Right lobe of liver (tissue), 6 donors: Measurements from ENCODE around the gene RPTOR. TPM values are rescaled to one million over a fixed set of nuclear protein-coding genes. Genes with fewer than 3 reads are reported as not detected.

Experiments used
- ATAC-seq, 4 donors: fragments of 200-7000 bp; cut with Tn5 transposase; one replicate each; pipeline ENCODE4 v1.9.1; 2020; ENCODE audit warnings: mild to moderate bottlenecking in 4 of 4, moderate library complexity in 4 of 4
- DNase-seq, 3 donors: peaks; one replicate each; pipeline ENCODE4 v3.0.0-alpha.2; 2020
- H3K27ac ChIP-seq, 3 donors: fragments of 200-600 bp; one replicate each; pipeline ENCODE4 v1.8.0; 2022
- H3K27me3 ChIP-seq, 2 donors: fragments of 200-600 bp; one replicate each; pipeline ENCODE4 v1.8.0; 2022
- H3K36me3 ChIP-seq, 4 donors: fragments of 200-600 bp; sonication (generic) in 1 of 4; one replicate each; pipeline versions ENCODE4 v1.5.1 to v1.8.0; 2017 to 2022; ENCODE audit warnings: control low read depth in 1 of 4
- H3K4me1 ChIP-seq, 4 donors: fragments of 200-600 bp; sonication (generic) in 1 of 4; one replicate each; pipeline versions ENCODE4 v1.5.1 to v1.8.0; 2017 to 2022; ENCODE audit warnings: control low read depth in 1 of 4
- H3K4me3 ChIP-seq, 3 donors: fragments of 200-600 bp; one replicate each; pipeline ENCODE4 v1.8.0; 2022
- H3K9me3 ChIP-seq, 4 donors: fragments of 200-600 bp; sonication (generic) in 1 of 4; one replicate each; pipeline versions ENCODE4 v1.5.1 to v1.8.0; 2017 to 2022; ENCODE audit warnings: control low read depth in 1 of 4
- POLR2A ChIP-seq: fragments of 450-650 bp; IDR thresholded peaks from one replicate; pipeline ENCODE4 v1.6.1; 2017; ENCODE audit warnings: antibody characterized with exemption, mild to moderate bottlenecking
- WGBS: methylation state at CpG from one replicate; pipeline ENCODE4 v1.1.6; 2018; ENCODE audit warnings: low coverage, low lambda C conversion rate; ENCODE audit not compliant: insufficient coverage; ENCODE audit errors: missing lambda C conversion rate; 5-methylcytosine and 5-hydroxymethylcytosine counted together
- intact Hi-C, 2 donors: fragments of 100-400 bp; cut with DNase I; formaldehyde crosslinking; loops; one replicate each; pipeline versions ENCODE4 v1.11.2 to v1.14.1; 2022
- total RNA-seq, 6 experiments: library from RNA; depleted of rRNA in 2 of 6; stranded (reverse); fragments of >200 nt in 2 of 6; fragmentation: NEBNext Ultra II Directional in 3 of 6; extraction: Animal tissue kit (Norgen Biotek cat#: 25700) in 3 of 6; gene quantifications; one replicate each; pipeline versions ENCODE4 v1.1.0 to v1.2.4, GENCODE V29; 2016 to 2023
- TF ChIP-seq, protein P1 (sequence below), 4 donors: fragments of 200-600 bp in 3 of 4; fragments of 450-650 bp in 1 of 4; IDR thresholded peaks; one replicate each; pipeline versions ENCODE4 v1.5.1 to v1.8.0; 2016 to 2022; ENCODE audit warnings: antibody characterized with exemption in 4 of 4, mild to moderate bottlenecking in 2 of 4
- donor health status: DM: no; HTN: yes; CAD: no.
- donor health status: DM: no; HTN: no; CAD: no.
- donor health status: DM: no; HTN: no; CAD: no.
- donor health status: DM: no; HTN: yes; CAD: no.
- donor health status: DM: no; HTN: yes; CAD: no.

The RPTOR gene
- total RNA-seq, 6 experiments from 2014 or later = 13.1 to 24.0 (median 15.5) TPM

- DNase-seq = no peak
- Histone ChIP-seq H3K36me3 (no peaks in the 10 kb centered on the region), H3K27ac (no peak overlapping the region), H3K27me3 (no peaks in the 10 kb centered on the region), H3K4me3 (no peak overlapping the region), H3K4me1 (no peaks in the 10 kb centered on the region), H3K9me3 (no peaks in the 10 kb centered on the region)
- TF ChIP-seq, protein P1, sequence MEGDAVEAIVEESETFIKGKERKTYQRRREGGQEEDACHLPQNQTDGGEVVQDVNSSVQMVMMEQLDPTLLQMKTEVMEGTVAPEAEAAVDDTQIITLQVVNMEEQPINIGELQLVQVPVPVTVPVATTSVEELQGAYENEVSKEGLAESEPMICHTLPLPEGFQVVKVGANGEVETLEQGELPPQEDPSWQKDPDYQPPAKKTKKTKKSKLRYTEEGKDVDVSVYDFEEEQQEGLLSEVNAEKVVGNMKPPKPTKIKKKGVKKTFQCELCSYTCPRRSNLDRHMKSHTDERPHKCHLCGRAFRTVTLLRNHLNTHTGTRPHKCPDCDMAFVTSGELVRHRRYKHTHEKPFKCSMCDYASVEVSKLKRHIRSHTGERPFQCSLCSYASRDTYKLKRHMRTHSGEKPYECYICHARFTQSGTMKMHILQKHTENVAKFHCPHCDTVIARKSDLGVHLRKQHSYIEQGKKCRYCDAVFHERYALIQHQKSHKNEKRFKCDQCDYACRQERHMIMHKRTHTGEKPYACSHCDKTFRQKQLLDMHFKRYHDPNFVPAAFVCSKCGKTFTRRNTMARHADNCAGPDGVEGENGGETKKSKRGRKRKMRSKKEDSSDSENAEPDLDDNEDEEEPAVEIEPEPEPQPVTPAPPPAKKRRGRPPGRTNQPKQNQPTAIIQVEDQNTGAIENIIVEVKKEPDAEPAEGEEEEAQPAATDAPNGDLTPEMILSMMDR (IDR thresholded peaks at IDR 0.05) = no peak
- TF ChIP-seq POLR2A = no peak
- no peak for ATAC-seq
- intact Hi-C loops = no loop called here
- 91% methylated on average over 7 of the region's 8 CpGs for WGBS
Observed at GRCh38 chr17:80658821-80659220, 114.2 kb downstream of the RPTOR start.

- no peaks in the 10 kb centered on the region for H3K9me3 ChIP-seq
- WGBS = 97% methylated on average over 12 of the region's 12 CpGs
- intact Hi-C loops = no loop called here
- no peak overlapping the region for H3K27ac ChIP-seq
- DNase-seq (no peak), ATAC-seq (no peak)
- H3K36me3 ChIP-seq = no peaks in the 10 kb centered on the region
- no peaks in the 10 kb centered on the region for H3K4me1 ChIP-seq
- H3K4me3 ChIP-seq = no peak overlapping the region
- TF ChIP-seq, protein P1 (IDR thresholded peaks at IDR 0.05) = no peak
- TF ChIP-seq POLR2A = no peak
- no peaks in the 10 kb centered on the region for H3K27me3 ChIP-seq
Observed at GRCh38 chr17:80659651-80660050, 115.0 kb downstream of the RPTOR start.

DNA sequence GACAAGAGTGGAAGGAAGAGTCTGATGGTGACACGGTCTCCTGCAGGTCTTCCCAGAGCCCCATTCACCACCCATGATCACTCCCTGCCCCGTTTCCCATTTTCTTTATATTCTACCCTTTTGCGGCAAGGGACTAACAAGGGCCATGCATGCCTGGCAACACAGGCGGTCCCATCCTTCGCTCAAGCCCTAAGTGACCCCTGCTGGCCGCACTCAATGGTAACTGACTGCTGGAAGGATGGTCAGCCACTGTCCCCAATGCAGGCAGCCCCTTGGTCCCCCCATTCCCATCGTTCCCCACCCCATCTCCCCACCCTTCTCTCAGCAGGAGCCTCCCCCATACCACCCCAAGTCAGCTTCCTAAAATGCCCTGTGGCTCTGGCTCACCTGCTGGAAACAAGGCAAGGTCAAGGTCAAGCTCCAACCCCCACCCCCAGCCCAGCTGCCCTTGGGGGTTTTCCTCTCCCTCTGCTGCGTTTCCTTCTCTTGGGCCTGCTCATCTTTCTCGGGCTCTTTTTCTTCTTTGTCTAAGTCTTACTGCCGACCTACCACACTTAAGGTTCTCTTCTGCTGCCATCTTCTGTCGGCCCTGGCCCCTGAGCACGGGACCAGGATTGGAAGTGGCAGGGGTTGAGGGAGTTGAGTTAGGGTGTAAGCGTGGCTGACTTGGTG lies 116.0 kb downstream of the RPTOR start:
- intact Hi-C loops = no loop called here

GRCh38 chr17:80662557-80662956 lies 117.9 kb downstream of the RPTOR start:
- ATAC-seq (no peak), DNase-seq (no peak)
- intact Hi-C loops = no loop called here
- Histone ChIP-seq H3K36me3 (no peaks in the 10 kb centered on the region), H3K9me3 (no peaks in the 10 kb centered on the region), H3K27ac (no peak overlapping the region), H3K4me1 (peaks cover 0 to 6% (median 0%) of the 10 kb centered on the region in 4 donors), H3K27me3 (no peaks in the 10 kb centered on the region), H3K4me3 (no peak overlapping the region)
- no peak for TF ChIP-seq POLR2A
- TF ChIP-seq, protein P1 (IDR thresholded peaks at IDR 0.05) = no peak
- 96% methylated on average over 3 of the region's 6 CpGs for WGBS

More for the DNA sequence above, 116.0 kb downstream of the RPTOR start:
- WGBS = 92% methylated on average over 11 of the region's 13 CpGs
- no peak for ATAC-seq
- H3K27me3 ChIP-seq = no peaks in the 10 kb centered on the region
- H3K4me1 ChIP-seq = no peaks in the 10 kb centered on the region
- TF ChIP-seq, protein P1 (IDR thresholded peaks at IDR 0.05) = no peak
- TF ChIP-seq POLR2A = no peak
- H3K36me3 ChIP-seq = no peaks in the 10 kb centered on the region
- H3K27ac ChIP-seq = no peak overlapping the region
- H3K4me3 ChIP-seq = no peak overlapping the region
- DNase-seq = no peak
- no peaks in the 10 kb centered on the region for H3K9me3 ChIP-seq
